Loucy (cell line): ENCODE measurements around the gene TMEM53.

Experiments
- EZH2phosphoT487 ChIP-seq: fragments of 200-600 bp; IDR thresholded peaks from 2 replicates; pipeline ENCODE4 v1.6.1; 2018; ENCODE audit warnings: antibody characterized with exemption, mild to moderate bottlenecking, moderate library complexity, borderline replicate concordance
- TF ChIP-seq, protein P1 (sequence below): fragments of 200-600 bp; sonication (generic); conservative IDR thresholded peaks from 2 replicates; pipeline ENCODE4 v1.5.1; 2014; ENCODE audit warnings: mild to moderate bottlenecking, antibody characterized with exemption, low read length

DNA sequence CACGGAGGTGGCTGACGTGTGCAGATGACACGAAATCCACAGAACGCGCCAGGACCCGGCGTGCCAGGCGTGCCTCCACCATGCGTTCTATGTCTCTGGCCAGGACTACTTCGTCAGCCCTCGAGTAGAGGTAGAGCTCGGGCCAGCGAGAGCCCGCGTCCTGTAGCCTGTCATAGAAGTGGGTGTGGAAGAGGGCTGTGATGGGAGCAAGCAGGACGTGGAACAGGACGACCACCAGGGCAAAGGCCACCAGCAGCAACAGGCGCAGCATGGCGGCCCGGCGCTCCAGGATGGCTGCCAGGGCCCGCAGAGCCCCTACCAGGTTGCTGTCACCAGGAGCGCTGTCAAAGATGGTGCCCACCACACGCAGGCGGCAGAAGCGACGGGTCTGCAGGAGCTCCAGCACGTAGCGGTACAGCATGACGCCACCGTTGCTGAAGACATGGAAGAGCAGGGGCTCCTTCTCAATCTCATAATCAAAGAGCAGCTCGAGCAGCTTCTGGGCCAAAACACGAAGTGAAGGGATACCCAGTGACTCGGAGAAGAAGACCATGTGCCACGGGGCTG, 19.6 kb downstream of the TMEM53 start:
- TF ChIP-seq, protein P1, sequence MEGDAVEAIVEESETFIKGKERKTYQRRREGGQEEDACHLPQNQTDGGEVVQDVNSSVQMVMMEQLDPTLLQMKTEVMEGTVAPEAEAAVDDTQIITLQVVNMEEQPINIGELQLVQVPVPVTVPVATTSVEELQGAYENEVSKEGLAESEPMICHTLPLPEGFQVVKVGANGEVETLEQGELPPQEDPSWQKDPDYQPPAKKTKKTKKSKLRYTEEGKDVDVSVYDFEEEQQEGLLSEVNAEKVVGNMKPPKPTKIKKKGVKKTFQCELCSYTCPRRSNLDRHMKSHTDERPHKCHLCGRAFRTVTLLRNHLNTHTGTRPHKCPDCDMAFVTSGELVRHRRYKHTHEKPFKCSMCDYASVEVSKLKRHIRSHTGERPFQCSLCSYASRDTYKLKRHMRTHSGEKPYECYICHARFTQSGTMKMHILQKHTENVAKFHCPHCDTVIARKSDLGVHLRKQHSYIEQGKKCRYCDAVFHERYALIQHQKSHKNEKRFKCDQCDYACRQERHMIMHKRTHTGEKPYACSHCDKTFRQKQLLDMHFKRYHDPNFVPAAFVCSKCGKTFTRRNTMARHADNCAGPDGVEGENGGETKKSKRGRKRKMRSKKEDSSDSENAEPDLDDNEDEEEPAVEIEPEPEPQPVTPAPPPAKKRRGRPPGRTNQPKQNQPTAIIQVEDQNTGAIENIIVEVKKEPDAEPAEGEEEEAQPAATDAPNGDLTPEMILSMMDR, result no peak
- no peak for TF ChIP-seq EZH2phosphoT487
